HepG2 (cell line): ENCODE results near the gene EXOC7. TPM values are rescaled to one million over a fixed set of nuclear protein-coding genes. Genes with fewer than 3 reads are reported as not detected.

Experiments
- ATAC-seq: fragments of 200-7000 bp; cut with Tn5 transposase; 3 replicates; pipeline ENCODE4 v1.9.1; 2020; ENCODE audit warnings: mild to moderate bottlenecking, moderate library complexity
- BruUV-seq: library from RNA; stranded (reverse); fragments of 400-500 nt; replicated peaks from 2 replicates; lab custom pipeline; 2021; lab: Mats Ljungman, UMichigan
- CTCF ChIA-PET: fragments of 300-600 bp; formaldehyde crosslinking; extraction: SDS; loops from one replicate; lab custom pipeline; 2021; ENCODE audit warnings: low total read pairs, inconsistent platforms, low intra/inter-chr PET ratio; lab: Yijun Ruan, JAX
- POLR2A ChIA-PET: fragments of 350-600 bp; sonication (Branson Sonifier 250); formaldehyde crosslinking; loops from one replicate; lab custom pipeline; 2020; ENCODE audit warnings: antibody characterized with exemption, inconsistent platforms; lab: Yijun Ruan, JAX
- DNase-seq: peaks from one replicate; pipeline ENCODE4 v3.0.0-alpha.2; 2015; ENCODE audit warnings: low spot score
- FAIRE-seq: peaks from 3 replicates; lab custom pipeline; 2011; peaks lifted over from hg19 to GRCh38; lab: Jason Lieb, UNC
- H2AFZ ChIP-seq: one replicate; pipeline ENCODE4 v1.6.1; 2011; ENCODE audit warnings: low read length, inconsistent platforms
- H3K27ac ChIP-seq: fragments of 300-600 bp; 3 replicates; pipeline ENCODE4 v1.8.0; 2011; ENCODE audit warnings: mixed run types, mild to moderate bottlenecking, mixed read lengths, low read length, inconsistent platforms; ENCODE audit not compliant: insufficient read depth; ENCODE audit errors: extremely low read length
- H3K27me3 ChIP-seq, 2 experiments: fragments of 200-600 bp in 1 of 2; 2 replicates in 1 of 2; 3 replicates in 1 of 2; pipeline versions ENCODE4 v1.6.0 to v1.8.0; 2011; ENCODE audit warnings: low read length in 2 of 2, mild to moderate bottlenecking in 2 of 2, moderate library complexity in 2 of 2, inconsistent platforms in 1 of 2; ENCODE audit not compliant: insufficient read depth in 2 of 2, control insufficient read depth in 1 of 2
- H3K36me3 ChIP-seq, 2 experiments: fragments of 200-600 bp in 1 of 2; replicated peaks in 1 of 2; 2 replicates in 1 of 2; 3 replicates in 1 of 2; pipeline versions ENCODE4 v1.5.1 to v1.8.0; 2011; ENCODE audit warnings: low read length in 2 of 2, inconsistent platforms in 1 of 2; ENCODE audit not compliant: insufficient read depth in 2 of 2, control insufficient read depth in 1 of 2
- H3K4me1 ChIP-seq: 2 replicates; pipeline ENCODE4 v1.5.1; 2012; ENCODE audit warnings: low read length, inconsistent platforms; ENCODE audit not compliant: insufficient read depth
- H3K4me2 ChIP-seq: 2 replicates; pipeline ENCODE4 v1.6.0; 2011; ENCODE audit warnings: low read depth, low read length, inconsistent platforms
- H3K4me3 ChIP-seq, 3 experiments: fragments of 200-600 bp in 1 of 3; sonication (generic), shearing (Covaris generic) in 1 of 3; replicated peaks in 1 of 3; 2 replicates each; pipeline ENCODE4 v1.5.1; 2011 to 2016; ENCODE audit warnings: low read length in 3 of 3, inconsistent platforms in 2 of 3, low read depth in 2 of 3, mild to moderate bottlenecking in 2 of 3, control low read depth in 1 of 3, mixed read lengths in 1 of 3; ENCODE audit not compliant: insufficient read depth in 1 of 3
- H3K79me2 ChIP-seq: one replicate; pipeline ENCODE4 v1.6.1; 2011; ENCODE audit warnings: low read length, inconsistent platforms; ENCODE audit not compliant: insufficient read depth
- H3K9ac ChIP-seq: 2 replicates; pipeline ENCODE4 v1.6.0; 2011; ENCODE audit warnings: mild to moderate bottlenecking, low read depth, low read length, inconsistent platforms; ENCODE audit not compliant: insufficient read depth
- H3K9me3 ChIP-seq: 2 replicates; pipeline ENCODE4 v1.5.1; 2012; ENCODE audit warnings: mild to moderate bottlenecking, low read length
- H4K20me1 ChIP-seq: 2 replicates; pipeline ENCODE4 v1.6.0; 2011; ENCODE audit warnings: inconsistent platforms, mild to moderate bottlenecking, low read length, moderate library complexity; ENCODE audit not compliant: insufficient read depth
- ATF1 ChIP-seq: IDR thresholded peaks from 2 replicates; pipeline ENCODE4 v1.6.1; 2016; ENCODE audit warnings: mild to moderate bottlenecking, control low read depth
- ELF1 ChIP-seq: sonication (generic); formaldehyde crosslinking; IDR thresholded peaks from 2 replicates; pipeline ENCODE4 v1.4.0; 2020; ENCODE audit warnings: missing genetic modification reagents
- ESRRA ChIP-seq: sonication (generic); formaldehyde crosslinking; IDR thresholded peaks from 2 replicates; pipeline ENCODE4 v1.5.1; 2020; ENCODE audit warnings: mild to moderate bottlenecking, low read depth, missing genetic modification reagents
- HOXD1 ChIP-seq: sonication (generic); formaldehyde crosslinking; IDR thresholded peaks from 2 replicates; pipeline ENCODE4 v1.5.0; 2020; ENCODE audit warnings: missing genetic modification reagents
- MED13 ChIP-seq: sonication (generic); formaldehyde crosslinking; IDR thresholded peaks from 2 replicates; pipeline ENCODE4 v1.5.0; 2020; ENCODE audit warnings: missing genetic modification reagents
- NFIC ChIP-seq: IDR thresholded peaks from 2 replicates; pipeline ENCODE4 v1.6.1; 2012; ENCODE audit warnings: mild to moderate bottlenecking, low read length, inconsistent platforms
- NFRKB ChIP-seq: fragments of 450-650 bp; IDR thresholded peaks from 2 replicates; pipeline ENCODE4 v1.6.1; 2017
- NR2C2 ChIP-seq: sonication (generic); formaldehyde crosslinking; IDR thresholded peaks from 2 replicates; pipeline ENCODE4 v1.4.0; 2020; ENCODE audit warnings: missing genetic modification reagents, mild to moderate bottlenecking, moderate library complexity, borderline replicate concordance
- SIX4 ChIP-seq: sonication (generic); formaldehyde crosslinking; IDR thresholded peaks from 2 replicates; pipeline ENCODE4 v1.4.0; 2020; ENCODE audit warnings: missing genetic modification reagents
- SMARCC2 ChIP-seq: fragments of 450-650 bp; IDR thresholded peaks from 2 replicates; pipeline ENCODE4 v1.6.1; 2017; ENCODE audit warnings: antibody characterized with exemption, mild to moderate bottlenecking
- SOX6 ChIP-seq, 2 experiments: fragments of 450-650 bp in 1 of 2; sonication (generic) in 1 of 2; formaldehyde crosslinking in 1 of 2; IDR thresholded peaks; 2 replicates each; pipeline versions ENCODE4 v1.4.0 to v1.6.1; 2017 to 2020; ENCODE audit warnings: antibody characterized with exemption in 1 of 2, mild to moderate bottlenecking in 1 of 2, missing genetic modification reagents in 1 of 2
- ZNF724P ChIP-seq: sonication (generic); formaldehyde crosslinking; IDR thresholded peaks from 2 replicates; pipeline ENCODE4 v1.8.0; 2022; ENCODE audit warnings: missing genetic modification reagents, borderline replicate concordance
- ZNF782 ChIP-seq: sonication (generic); formaldehyde crosslinking; IDR thresholded peaks from 2 replicates; pipeline ENCODE4 v1.4.0; 2020; ENCODE audit warnings: missing genetic modification reagents, mild to moderate bottlenecking, borderline replicate concordance
- ZNF83 ChIP-seq: sonication (generic); formaldehyde crosslinking; IDR thresholded peaks from 2 replicates; pipeline ENCODE4 v1.4.0; 2020; ENCODE audit warnings: missing genetic modification reagents, mild to moderate bottlenecking, borderline replicate concordance
- WGBS: methylation state at CpG from one replicate; pipeline ENCODE4 v1.1.6; 2017; ENCODE audit warnings: low lambda C conversion rate; 5-methylcytosine and 5-hydroxymethylcytosine counted together
- in situ Hi-C: cut with HindIII; loops from 2 replicates; pipeline ENCODE4 v1.10.0; 2017; ENCODE audit warnings: low pct_unique_long_range_greater_than_20kb; ENCODE audit not compliant: extremely low pct_ligation_motif_present
- intact Hi-C: fragments of 100-400 bp; cut with micrococcal nuclease; formaldehyde crosslinking; loops from one replicate; pipeline ENCODE4 v1.10.0; 2022; ENCODE audit not compliant: unreplicated experiment
- polyA plus RNA-seq, 8 experiments: library from polyadenylated mRNA; depleted of rRNA in 3 of 8; stranded (reverse) in 7 of 8; unstranded in 1 of 8; fragments of >200 nt; fragmentation: Illumina TruSeq in 4 of 8; extraction: Trizol in 4 of 8; gene quantifications; 2 replicates each; pipeline versions ENCODE4 v1.2.1 to v1.2.3, GENCODE V29; 2011 to 2016; ENCODE audit warnings: low read depth in 4 of 8, missing spikeins in 1 of 8, mixed read lengths in 1 of 8; ENCODE audit not compliant: insufficient read depth in 1 of 8
- total RNA-seq, 5 experiments: library from RNA; depleted of rRNA; stranded (reverse); fragments of >200 nt; fragmentation: Illumina TruSeq; extraction: Trizol; gene quantifications; 2 replicates each; pipeline ENCODE4 v1.2.3, GENCODE V29; 2016; ENCODE audit warnings: low read depth in 1 of 5
- TF ChIP-seq, protein P1 (sequence below): sonication (generic); formaldehyde crosslinking; IDR thresholded peaks from 2 replicates; pipeline ENCODE4 v1.5.0; 2020; ENCODE audit warnings: missing genetic modification reagents, mild to moderate bottlenecking, borderline replicate concordance
- TF ChIP-seq, protein P2 (sequence below): sonication (generic); formaldehyde crosslinking; IDR thresholded peaks from 2 replicates; pipeline ENCODE4 v1.5.1; 2020; ENCODE audit warnings: mild to moderate bottlenecking, missing genetic modification reagents, borderline replicate concordance
- TF ChIP-seq, protein P3 (sequence below): sonication (generic); formaldehyde crosslinking; IDR thresholded peaks from 2 replicates; pipeline ENCODE4 v1.4.0; 2020; ENCODE audit warnings: low read depth, mild to moderate bottlenecking, missing genetic modification reagents
- TF ChIP-seq, protein P4 (sequence below): sonication (generic); formaldehyde crosslinking; IDR thresholded peaks from 2 replicates; pipeline ENCODE4 v1.4.0; 2020; ENCODE audit warnings: missing genetic modification reagents
- TF ChIP-seq, protein P5 (sequence below): sonication (generic); formaldehyde crosslinking; IDR thresholded peaks from 2 replicates; pipeline ENCODE4 v1.5.0; 2020; ENCODE audit warnings: mild to moderate bottlenecking, low read depth, missing genetic modification reagents, borderline replicate concordance

EXOC7 gene
- total and polyA plus RNA-seq, 2 of the 13 experiments (the other 11 are each of a cell fraction or from before 2014, with no cell fraction given) = 86.9 to 116 TPM

DNA sequence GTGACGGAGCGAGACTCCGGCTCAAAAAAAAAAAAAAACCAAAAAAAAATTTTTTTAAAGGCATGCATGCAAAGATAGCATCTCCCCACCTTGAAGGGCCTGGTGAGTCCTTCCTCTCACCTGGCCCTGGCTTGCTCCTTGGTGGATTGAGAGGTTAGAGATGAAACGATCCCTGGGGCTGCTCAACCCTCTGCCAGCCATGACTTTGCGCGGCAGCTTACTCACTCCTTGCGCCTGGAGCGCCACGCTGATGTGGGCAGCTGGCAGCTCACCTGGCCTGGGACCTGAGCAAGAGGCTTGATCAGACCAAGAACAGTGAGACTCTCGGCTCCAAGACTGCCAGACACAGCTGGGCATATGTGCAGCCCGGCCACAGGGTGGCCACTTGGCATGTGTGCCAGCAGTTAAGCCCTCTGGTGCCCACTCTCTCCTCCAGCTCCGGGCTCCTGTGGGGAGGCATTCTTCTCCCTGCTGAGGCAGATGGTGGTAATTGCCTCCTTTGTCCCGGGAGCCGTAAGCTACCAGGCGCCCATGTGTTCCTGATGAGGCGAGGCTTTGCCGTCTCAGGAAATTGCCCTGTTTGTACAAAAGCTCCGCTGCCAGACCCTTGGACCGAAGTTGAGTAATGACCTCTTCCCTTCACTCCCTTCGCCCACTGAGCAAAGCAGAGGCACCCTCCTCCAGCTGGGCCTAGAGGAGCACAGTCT lies 71.4 kb downstream of the EXOC7 start:
- H3K36me3 ChIP-seq = no peaks in the 10 kb centered on the region
- no peak overlapping the region for H3K27ac ChIP-seq
- no TSS peak for BruUV-seq
- DNase-seq = peak; percentile 49
- no peaks in the 10 kb centered on the region; a peak in 1 of 5 replicates for H3K27me3 ChIP-seq
- peak overlapping the region; percentile 34 for H3K9ac ChIP-seq
- intact Hi-C loops = no loop called here
- peak; percentile 17 for ATAC-seq
- ChIA-PET POLR2A (interaction anchor here (0.8 to 1.5 kb wide), 7 partner anchors 24 to 252 kb away, joined by 3 to 5 read pairs (median 4); partner anchors contain the start of gene SRP68), CTCF (no interaction called here)
- FAIRE-seq = peak; percentile 79
- H2AFZ ChIP-seq = peak overlapping the region; percentile 67
- H3K4me2 ChIP-seq = peak overlapping the region; percentile 81
- no peaks in the 10 kb centered on the region for H3K9me3 ChIP-seq
- no peaks in the 10 kb centered on the region for H3K79me2 ChIP-seq
- in situ Hi-C loops = no loop called here
- H3K4me3 ChIP-seq = peak overlapping the region in 2 of 3 experiments; percentile 17 to 49; a peak in 5 of 6 replicates
- H4K20me1 ChIP-seq = no peaks in the 10 kb centered on the region
- H3K4me1 ChIP-seq = peaks cover 56% of the 10 kb centered on the region
- WGBS = 39% methylated on average over 18 of the region's 20 CpGs
- TF ChIP-seq NR2C2 (CRISPR knock-in tag) (no peak), ZNF782 (CRISPR knock-in tag) (no peak), NFRKB (no peak), NFIC (no peak), ZNF724P (no peak), ESRRA (no peak), HOXD1 (peak; percentile 30), MED13 (CRISPR knock-in tag) (0 out of 2 replicates have a peak, but pooled peaks have one; percentile 10), ELF1 (CRISPR knock-in tag) (peak; percentile 60), SIX4 (CRISPR knock-in tag) (no peak), ZNF83 (no peak; the same call in 1 of the 2 replicates), SMARCC2 (no peak), SOX6 (IDR thresholded peaks at IDR 0.05) (no peak), SOX6 (CRISPR knock-in tag; IDR thresholded peaks at IDR 0.05) (peak; percentile 55; the same call in 1 of the 2 replicates), ATF1 (CRISPR knock-in tag) (no peak)
- TF ChIP-seq, protein P1, sequence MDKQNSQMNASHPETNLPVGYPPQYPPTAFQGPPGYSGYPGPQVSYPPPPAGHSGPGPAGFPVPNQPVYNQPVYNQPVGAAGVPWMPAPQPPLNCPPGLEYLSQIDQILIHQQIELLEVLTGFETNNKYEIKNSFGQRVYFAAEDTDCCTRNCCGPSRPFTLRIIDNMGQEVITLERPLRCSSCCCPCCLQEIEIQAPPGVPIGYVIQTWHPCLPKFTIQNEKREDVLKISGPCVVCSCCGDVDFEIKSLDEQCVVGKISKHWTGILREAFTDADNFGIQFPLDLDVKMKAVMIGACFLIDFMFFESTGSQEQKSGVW = no peak
- TF ChIP-seq, protein P2, sequence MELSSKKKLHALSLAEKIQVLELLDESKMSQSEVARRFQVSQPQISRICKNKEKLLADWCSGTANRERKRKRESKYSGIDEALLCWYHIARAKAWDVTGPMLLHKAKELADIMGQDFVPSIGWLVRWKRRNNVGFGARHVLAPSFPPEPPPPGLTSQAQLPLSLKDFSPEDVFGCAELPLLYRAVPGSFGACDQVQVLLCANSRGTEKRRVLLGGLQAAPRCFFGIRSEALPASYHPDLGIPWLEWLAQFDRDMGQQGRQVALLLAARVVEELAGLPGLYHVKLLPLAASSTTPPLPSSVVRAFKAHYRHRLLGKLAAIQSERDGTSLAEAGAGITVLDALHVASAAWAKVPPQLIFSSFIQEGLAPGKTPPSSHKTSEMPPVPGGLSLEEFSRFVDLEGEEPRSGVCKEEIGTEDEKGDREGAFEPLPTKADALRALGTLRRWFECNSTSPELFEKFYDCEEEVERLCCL (CRISPR knock-in tag) = no peak
- TF ChIP-seq, protein P3, sequence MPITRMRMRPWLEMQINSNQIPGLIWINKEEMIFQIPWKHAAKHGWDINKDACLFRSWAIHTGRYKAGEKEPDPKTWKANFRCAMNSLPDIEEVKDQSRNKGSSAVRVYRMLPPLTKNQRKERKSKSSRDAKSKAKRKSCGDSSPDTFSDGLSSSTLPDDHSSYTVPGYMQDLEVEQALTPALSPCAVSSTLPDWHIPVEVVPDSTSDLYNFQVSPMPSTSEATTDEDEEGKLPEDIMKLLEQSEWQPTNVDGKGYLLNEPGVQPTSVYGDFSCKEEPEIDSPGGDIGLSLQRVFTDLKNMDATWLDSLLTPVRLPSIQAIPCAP (CRISPR knock-in tag) = no peak
- TF ChIP-seq, protein P4, sequence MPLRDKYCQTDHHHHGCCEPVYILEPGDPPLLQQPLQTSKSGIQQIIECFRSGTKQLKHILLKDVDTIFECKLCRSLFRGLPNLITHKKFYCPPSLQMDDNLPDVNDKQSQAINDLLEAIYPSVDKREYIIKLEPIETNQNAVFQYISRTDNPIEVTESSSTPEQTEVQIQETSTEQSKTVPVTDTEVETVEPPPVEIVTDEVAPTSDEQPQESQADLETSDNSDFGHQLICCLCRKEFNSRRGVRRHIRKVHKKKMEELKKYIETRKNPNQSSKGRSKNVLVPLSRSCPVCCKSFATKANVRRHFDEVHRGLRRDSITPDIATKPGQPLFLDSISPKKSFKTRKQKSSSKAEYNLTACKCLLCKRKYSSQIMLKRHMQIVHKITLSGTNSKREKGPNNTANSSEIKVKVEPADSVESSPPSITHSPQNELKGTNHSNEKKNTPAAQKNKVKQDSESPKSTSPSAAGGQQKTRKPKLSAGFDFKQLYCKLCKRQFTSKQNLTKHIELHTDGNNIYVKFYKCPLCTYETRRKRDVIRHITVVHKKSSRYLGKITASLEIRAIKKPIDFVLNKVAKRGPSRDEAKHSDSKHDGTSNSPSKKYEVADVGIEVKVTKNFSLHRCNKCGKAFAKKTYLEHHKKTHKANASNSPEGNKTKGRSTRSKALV (CRISPR knock-in tag) = no peak
- TF ChIP-seq, protein P5, sequence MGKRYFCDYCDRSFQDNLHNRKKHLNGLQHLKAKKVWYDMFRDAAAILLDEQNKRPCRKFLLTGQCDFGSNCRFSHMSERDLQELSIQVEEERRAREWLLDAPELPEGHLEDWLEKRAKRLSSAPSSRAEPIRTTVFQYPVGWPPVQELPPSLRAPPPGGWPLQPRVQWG (CRISPR knock-in tag) = no peak
